Coronary artery (tissue), 2 donors: ENCODE results near the gene PTGIS.
A peak's percentile ranks its signal among the peaks of the same experiment; 100 is the strongest.

Experiments
- DNase-seq: peaks from one replicate; pipeline ENCODE4 v3.0.0-alpha.2; 2017; ENCODE audit warnings: low spot score
- H3K27ac ChIP-seq, 2 donors: fragments of 200-600 bp; sonication (generic); one replicate each; pipeline ENCODE4 v1.5.1; 2016 to 2019
- H3K4me3 ChIP-seq: fragments of 200-600 bp; sonication (generic); 2 replicates; pipeline ENCODE4 v1.5.1; 2016; ENCODE audit warnings: mild to moderate bottlenecking, moderate library complexity
- CTCF ChIP-seq: fragments of 200-600 bp; sonication (generic); IDR thresholded peaks from one replicate; pipeline ENCODE4 v1.5.1; 2019; ENCODE audit warnings: antibody characterized with exemption

The PTGIS gene

GRCh38 chr20:49519777-49520359, 48.1 kb downstream of the PTGIS start:
- Histone ChIP-seq H3K27ac (peak overlapping the region in 1 of 2 donors; percentile 73), H3K4me3 (no peak overlapping the region)
- no peak for TF ChIP-seq CTCF
- DNase-seq = no peak

- Histone ChIP-seq H3K27ac (peak overlapping the region in 1 of 2 donors; percentile 73), H3K4me3 (no peak overlapping the region)
- no peak for DNase-seq
- TF ChIP-seq CTCF = no peak
Measured at GRCh38 chr20:49519212-49519712, 48.7 kb downstream of the PTGIS start.

- TF ChIP-seq CTCF = no peak
- Histone ChIP-seq H3K4me3 (no peak overlapping the region), H3K27ac (peak overlapping the region in 1 of 2 donors; percentile 73)
- DNase-seq = no peak
Measured at GRCh38 chr20:49518576-49518975, 49.4 kb downstream of the PTGIS start.

- no peak overlapping the region for H3K4me3 ChIP-seq
- H3K27ac ChIP-seq = peak overlapping the region; percentile 41 to 75
- no peak for DNase-seq
- TF ChIP-seq CTCF = no peak
Measured at GRCh38 chr20:49517805-49518100, 50.2 kb downstream of the PTGIS start.

GRCh38 chr20:49516916-49517804, 50.8 kb downstream of the PTGIS start:
- no peak for TF ChIP-seq CTCF
- no peak for DNase-seq
- Histone ChIP-seq H3K27ac (peak overlapping the region; percentile 41 to 75), H3K4me3 (no peak overlapping the region)

- no peak for TF ChIP-seq CTCF
Measured at GRCh38 chr20:49515586-49515985, 52.4 kb downstream of the PTGIS start.

More at GRCh38 chr20:49515586-49515985, 52.4 kb downstream of the PTGIS start:
- no peak for DNase-seq
- Histone ChIP-seq H3K4me3 (no peak overlapping the region), H3K27ac (peak overlapping the region in 1 of 2 donors; percentile 26)
